ENCODE results near the gene CHCHD3.

The CHCHD3 gene

DNA sequence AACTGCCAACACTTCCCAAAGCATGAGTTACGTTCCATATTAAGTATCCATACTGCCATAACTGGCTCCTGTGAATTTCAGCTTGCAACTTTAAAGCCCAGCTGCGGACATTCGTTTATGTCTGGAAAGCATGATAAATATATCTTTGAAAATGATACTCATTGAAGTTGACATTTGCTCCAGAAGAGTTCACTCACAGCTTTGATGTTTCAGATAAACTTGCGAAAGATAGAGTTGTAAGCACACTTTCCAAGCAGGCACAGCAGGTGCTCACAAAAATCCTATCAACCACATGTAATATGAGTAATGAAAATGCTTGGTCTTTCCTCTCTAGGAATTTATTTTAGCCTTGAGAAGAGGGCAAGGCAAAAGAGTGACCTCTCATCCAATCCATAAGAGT is 4.5 kb downstream of the CHCHD3 start:
- no peak for DNase-seq (ENCODE audit: low read depth)

DNA sequence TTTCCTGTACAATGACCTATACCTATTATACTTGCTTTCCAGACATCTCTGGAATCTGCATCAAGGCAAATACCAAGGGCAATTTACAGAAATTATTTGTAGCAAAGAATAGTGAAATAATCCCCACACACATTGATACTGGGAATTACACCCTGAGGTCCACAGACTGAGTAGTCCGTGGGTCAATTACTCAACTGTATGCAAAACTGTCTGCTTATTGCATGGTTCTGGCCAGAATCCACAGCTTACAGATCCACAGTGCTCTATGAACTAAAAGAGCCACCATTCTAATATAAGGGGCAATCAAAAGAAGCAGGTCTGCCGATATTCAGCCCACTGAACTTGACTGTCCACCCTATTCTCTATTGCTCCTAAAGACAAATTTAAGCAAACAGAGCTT is 5.7 kb downstream of the CHCHD3 start:
- no peak for DNase-seq (ENCODE audit: low read depth)

DNA sequence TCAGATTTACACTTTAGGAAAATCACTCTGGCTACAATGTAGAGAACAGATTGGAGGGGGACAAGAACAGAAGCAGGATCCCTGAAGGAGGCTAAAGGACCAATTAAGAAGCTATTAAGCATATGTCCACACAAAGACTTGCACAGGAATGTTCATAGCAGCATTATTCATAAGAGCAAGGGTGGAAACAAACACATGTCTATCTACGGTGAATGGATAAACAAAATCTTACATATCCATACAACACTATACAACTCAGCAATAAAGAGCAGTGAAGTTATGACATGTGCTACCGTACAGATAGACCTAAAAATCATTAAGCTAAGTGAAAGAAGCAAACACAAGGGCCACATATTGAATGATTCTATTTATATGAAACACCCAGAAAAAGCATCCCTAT is 10.4 kb downstream of the CHCHD3 start:
- no peak for DNase-seq (ENCODE audit: low read depth)

DNA sequence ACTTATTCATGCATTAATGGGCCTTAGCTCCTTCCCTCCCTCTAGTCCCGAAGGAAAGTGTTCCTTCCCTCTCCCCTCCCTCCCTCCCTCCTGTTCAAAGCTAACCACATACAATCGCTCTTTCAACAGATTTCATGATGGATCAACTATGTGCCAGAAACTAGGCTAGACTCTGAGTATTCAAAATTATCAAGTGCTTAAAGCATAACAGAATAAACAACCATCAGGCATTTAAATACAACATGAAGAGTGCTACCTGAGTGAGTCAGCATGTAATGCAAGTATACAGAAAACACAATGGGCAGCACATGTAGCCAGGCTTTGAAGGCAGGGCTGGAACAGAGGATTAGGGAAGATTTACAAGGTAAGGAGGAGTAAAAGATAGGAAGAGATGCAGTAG is 11.3 kb downstream of the CHCHD3 start:
- no peak for DNase-seq (ENCODE audit: low read depth)

DNA sequence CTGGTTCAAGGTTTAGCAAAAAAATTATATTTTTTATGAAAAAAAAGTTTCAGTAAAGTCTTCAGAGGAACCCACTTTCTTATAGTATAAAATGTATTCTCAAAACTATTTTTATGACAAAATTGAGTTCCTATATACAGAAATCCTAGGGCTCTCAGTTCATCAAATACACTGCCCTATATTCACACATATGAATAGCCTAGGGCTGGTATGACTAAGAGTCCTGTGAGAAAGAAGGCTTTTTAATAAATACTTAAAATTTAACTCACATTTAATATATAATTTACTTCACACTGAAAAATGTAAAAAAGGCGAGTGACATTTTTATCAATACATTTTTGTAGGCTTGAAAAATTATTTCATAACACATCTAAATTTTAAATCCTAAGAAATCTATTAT is 16.6 kb downstream of the CHCHD3 start:
- no peak for DNase-seq (ENCODE audit: low read depth)

DNA sequence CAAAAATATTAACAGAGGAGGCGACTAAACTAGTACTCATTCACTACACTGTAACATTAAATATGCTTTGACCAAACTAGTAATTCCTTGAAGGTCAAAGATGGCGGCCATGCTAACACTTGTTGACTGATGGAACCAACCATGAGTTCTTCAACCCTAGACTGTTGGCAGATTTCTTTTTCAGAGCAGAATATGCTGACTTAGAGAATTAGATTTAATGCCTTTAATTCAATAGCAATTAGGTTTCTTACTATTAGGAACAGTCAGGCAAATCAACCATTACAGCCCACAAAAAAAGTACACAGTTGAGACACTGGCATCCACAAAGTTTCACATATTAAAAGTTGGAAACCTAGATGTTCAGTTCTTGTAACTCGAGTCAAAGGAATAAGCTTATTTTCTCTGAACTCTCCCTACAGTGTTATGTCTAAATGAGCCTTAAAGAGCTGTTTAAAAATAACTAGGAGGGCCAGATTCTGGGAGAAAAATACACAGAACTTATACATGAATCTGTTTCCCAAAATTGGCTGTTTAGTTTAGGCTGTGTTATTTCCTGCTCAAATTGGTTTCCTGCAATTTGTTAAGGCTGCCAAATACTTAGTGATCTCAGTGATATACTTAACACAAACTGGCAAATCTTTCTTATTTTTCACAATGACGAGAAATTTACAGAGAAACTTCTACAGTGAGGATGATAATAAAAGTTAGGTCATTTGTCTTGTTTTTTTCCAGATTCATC is 17.6 kb downstream of the CHCHD3 start:
- DNase-seq (ENCODE audit: low read depth): no peak

DNA sequence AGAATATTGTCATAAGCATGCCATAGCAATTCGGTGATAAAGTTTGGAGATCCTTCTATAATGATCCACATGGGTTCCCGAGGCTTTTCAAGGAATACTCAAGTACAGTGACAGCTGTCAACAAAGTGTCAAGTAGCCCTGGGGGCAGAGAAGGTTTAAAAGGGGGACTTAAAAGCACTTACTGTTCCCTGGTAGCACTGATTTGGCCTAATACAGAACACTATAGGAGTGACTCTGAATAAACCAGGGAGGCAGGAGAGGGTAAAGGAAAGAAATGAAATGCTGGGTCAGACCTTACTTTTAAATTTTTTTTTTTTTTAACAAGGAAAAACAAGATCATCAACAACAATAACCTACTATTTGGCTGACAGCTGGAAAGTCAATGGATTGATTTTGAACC is 20.1 kb downstream of the CHCHD3 start:
- no peak for DNase-seq (ENCODE audit: low read depth)

DNA sequence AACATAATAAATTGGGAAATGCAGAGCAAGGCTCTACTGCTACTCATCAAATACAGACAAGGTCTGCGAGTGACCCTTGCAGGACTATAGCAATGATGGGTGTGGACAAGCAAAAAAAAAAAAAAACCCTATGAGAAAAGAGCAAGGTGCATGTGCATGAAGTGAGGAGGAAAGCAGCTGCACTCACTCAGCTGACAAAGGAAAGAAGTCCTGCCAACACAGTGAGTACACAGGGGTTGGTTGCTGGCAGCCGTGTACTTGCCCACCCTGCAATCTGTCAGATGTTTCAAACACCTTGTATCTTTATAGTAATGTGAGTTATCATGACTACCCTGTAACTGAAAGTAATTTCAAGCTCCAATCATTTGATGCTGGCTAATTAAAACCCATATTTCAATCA is 20.5 kb downstream of the CHCHD3 start:
- DNase-seq (ENCODE audit: low read depth): no peak

DNA sequence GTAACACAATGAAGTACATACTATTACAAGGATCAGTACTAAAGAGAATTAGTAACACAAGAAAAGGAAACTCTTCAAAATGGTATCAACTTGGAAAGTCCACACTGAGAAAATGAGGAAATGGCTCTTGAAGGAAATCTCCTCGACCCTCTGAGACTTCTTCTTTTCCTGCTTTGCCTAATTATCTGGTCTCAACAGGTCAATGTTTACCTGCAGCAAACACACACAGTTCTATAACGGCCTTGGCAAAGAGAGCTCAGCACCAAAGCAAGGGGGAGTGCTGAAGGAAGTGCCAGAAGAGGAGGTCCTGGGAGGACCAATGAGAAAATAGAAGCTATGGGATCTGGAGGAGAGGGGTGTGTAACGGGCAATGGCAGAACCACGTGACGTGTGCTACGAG is 21.9 kb downstream of the CHCHD3 start:
- DNase-seq (ENCODE audit: low read depth): no peak

DNA sequence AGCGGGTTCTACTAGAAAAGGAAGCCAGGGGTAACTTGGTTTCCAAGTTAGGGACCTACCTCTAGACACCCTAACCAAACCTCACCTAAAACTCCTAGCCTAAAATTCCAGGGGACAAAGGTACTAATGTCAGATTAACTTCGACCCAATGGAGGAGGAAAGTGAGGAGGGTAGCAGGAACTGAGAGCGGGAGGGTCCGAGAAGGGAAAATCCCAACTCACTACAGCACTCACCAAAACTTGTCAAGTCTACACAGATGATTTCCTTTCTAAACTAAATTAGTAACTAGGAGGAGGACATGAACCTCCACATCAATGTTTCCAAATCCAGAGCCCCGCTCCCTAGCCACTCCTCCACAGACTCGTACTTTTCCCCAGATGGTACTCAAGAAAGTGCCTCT is 22.6 kb downstream of the CHCHD3 start:
- no peak for DNase-seq (ENCODE audit: low read depth)

DNA sequence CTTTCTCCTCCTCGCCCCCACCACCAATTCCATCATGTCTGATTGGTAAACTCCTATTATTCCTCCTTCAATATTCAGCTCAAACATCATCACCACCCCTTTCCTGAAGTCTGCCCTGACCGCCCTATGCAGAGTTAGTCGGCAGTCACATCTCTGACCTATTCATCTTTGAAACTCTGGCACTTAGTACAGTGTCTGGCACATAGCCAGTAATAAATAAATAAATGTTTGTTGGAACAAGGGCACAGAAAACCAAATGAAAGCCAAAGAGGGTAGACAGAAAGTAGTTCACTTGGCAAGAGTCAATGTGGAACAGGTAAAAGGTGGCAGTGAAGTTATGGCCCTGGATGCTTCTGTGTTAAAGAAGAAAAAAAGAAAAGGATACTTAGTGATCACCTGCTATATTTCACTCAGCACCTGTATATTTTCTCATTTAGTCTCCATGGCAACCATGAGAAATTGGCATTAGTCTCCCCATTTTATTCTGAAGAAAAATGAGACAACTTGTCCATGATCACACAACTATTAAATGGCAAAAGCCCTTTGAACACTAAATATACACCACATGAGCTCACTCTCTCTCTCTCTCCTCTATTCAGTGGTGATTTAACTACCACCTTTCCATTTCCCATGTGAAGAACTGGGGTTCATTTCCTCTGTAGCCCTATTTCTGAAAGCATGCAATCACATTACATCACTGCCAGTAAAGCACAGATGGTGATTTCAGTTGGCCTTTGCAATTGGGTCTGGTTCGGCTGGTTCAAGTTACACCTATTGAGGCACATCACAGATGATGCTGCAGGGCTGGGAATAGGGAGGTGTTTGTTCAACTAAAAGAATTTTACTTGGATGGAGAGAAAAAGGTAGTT is 25.3 kb downstream of the CHCHD3 start:
- DNase-seq (ENCODE audit: low read depth): no peak

DNA sequence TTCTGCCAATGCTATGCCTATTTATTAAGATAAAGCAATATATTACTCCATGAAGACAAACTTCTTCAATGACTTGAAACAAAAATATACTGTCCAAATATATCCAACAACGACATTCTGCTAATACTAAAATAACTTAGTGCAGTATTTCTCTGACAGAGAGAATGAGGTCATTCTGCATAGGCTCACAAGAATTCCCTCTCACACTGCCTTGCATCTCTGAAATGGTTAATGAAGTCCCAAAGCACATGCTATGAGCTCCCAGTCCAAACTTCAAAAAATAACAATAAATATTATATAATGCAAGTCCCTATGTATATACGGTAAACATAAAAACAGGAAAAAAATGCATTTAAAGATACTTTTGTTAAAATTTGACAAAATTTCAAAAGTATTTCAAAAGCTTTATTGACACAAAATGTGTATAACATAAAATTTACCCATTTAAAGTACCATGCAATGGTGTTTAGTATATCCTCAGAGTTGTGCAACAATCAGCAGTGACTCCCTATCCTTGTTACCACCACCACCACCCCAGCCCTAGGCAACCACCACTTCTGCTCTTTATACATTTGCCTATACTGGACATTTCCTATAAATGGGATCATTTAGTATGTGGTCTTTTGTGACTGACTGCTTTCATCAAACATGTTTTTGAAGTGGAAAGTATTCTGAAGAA is 27.6 kb downstream of the CHCHD3 start:
- no peak for DNase-seq (ENCODE audit: low read depth)

DNA sequence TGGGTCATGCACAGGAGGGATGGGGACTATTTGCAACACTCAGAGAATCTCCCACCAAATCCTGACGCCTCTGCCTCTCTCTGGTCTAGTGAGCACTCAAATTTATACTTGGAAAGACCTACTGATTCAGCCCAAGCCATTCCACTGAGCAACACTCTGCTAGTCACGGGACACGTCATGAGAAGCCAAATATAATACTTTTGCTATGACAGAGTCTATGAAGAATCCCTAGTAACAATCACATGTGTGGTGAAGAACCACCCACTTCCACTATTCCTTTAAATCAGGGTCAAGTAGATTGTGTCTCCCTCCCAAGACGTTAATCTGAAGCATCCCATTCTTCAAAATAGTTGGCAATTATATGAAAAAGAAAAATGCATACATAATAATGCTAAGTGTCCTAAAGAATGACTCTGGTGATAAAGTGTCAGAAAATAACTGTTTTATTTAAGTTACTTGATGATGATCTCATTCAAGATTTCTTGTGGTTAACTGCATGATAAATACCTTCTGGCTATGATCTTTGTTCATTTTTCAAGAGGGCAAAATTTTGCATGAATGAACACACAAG is 28.5 kb downstream of the CHCHD3 start:
- no peak for DNase-seq (ENCODE audit: low read depth)

DNA sequence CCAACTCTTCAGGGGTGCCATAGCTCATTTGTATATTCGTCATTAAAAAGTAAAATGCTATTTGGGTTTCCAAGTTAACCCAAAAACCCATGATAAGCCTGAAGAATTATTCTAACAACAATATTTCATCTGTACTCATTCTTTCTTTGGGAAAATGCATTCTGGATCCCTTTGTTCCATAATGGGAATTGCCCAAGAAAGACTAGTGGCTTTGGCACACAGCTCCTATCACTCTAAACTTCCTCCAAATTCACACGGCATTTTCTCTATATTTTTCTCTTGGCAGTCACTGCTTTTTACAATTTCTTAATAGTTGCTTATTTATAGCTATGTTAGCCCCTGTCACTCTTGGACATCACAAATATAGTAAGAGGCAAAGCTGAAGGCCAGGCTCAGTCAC is 29.1 kb downstream of the CHCHD3 start:
- no peak for DNase-seq (ENCODE audit: low read depth)

DNA sequence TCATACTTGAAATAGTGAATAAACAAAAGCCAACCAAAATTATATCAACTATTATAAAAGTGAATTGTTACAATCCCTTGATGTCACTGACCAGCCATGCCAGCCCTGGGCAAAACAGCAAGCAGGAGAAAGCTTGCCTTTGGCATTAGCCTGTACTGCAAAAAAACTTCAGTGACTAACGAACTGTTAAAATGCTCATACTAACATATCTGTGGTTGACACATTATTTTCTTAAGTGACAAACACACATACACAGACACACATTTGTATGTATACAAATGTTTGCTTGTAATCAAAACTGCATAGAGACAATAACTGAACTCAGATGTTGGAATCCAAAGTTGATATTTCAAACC is 29.5 kb downstream of the CHCHD3 start:
- DNase-seq (ENCODE audit: low read depth): no peak

DNA sequence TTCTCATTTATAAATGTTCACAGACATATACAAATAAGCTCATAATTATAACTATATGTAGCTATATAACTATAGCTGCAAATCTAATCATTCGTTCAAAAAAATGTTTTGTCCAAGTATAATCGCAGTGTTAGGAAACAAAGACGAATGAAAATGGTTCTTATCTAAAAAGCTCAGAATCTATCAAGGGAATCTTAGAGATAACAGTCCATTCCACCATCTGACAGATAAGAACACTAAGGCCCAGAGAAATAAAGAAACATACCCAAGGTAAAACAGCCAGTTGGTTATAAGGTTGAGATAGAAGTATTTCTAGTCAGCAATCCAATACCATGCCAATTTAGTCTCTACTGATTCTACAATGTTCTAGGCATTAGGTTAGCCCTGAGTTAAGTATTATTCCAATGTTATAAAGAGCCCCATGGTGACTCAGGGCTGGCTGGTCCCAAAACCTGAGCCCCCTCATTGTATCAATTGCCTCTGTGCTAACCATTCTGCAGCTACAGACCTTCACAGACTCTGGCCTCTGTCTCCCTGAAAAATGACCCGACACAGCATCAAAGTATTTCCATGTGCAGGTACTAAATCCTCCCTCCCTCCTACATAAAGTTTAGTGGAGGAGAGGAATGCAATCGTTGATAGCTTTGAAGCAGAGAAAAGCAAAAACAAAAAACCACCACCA is 30.0 kb downstream of the CHCHD3 start:
- no peak for DNase-seq (ENCODE audit: low read depth)

DNA sequence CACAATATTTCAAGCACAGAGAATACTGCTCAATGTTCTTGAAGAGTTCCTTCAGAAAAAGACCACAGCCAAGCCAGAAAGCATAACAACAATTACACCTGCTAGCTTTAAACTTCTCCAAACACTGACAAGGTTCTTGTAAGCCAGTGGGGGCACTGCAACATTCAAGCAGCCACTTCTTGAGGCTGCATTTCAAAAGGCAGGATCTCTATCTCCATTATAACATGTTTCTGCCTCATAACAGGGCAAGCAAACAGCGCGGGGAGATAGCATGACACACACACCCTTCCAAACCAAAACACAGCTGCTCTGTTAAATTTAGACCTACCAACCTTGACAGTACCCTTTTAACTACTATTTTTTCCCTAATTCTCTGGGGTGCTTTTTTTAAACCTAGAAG is 30.8 kb downstream of the CHCHD3 start:
- no peak for DNase-seq (ENCODE audit: low read depth)

DNA sequence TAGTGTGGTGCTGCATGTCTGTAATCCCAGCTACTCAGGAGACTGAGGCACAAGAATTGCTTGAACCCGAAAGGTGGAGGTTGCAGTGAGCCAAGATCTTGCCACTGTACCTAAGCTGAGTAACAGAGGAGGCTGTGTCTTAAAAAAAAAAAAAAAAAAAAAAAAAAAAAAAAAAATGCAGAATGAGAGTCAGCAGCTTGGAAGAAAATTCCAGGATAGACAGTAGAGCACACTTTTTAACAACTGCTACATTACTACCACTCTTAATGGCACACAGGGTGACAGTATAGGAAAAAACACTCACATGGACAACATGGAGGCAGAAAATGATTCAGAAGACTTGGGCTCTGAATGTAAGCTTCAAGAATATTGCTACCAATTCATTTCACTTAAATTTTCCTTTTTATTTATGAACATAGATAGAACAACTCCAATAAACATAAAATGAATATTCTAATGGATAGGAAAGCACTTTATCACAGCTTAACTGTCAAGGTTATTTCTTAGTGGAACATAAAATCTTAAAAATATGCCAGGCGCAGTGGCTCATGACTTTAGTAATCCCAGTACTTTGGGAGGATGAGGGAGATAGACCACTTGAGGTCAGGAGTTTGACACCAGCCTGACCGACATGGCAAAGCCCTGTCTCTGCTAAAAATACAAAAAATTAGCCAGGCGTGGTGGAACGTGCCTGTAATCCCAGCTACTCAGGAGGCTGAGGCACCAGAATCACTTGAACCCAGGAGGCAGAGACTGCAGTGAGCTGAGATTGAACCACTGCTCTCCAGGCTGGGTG is 31.5 kb downstream of the CHCHD3 start:
- no peak for DNase-seq (ENCODE audit: low read depth)

DNA sequence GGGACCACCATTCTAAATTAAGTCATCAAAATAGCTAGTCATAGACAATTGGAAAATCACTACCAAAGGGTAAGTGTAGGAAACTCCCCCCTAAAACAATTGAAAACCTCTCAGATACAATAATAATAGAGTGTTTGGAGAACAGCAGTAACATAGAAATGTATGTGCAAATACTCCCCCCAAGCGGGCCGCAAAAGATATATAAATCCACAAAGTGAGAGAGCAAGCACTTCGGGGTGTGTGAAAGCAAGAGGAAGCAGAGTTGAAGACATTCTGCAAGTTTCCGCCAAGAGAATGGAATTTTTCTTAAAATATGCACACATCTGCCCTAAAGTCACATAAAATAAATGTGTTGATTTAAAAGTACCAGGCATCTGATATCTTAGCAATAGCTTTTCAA is 33.3 kb downstream of the CHCHD3 start:
- no peak for DNase-seq (ENCODE audit: low read depth)

DNA sequence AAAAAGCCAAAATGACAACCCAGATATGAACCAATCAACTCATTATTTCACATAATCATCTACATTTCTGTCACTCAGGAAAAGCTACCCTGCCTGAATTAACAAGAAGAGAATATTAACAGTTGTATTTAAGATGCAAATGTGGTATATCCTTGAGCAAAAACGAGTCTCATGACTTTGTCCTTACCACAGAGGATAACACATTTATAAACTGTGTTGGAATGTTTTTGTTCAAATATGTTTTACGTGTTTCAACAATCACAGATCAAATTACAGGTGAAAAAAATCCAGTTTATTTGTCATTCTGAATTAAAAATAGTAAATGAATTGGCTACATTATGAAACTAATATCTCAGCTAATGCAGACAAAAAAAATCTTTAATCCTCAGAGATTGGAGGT is 34.6 kb downstream of the CHCHD3 start:
- no peak for DNase-seq (ENCODE audit: low read depth)

DNA sequence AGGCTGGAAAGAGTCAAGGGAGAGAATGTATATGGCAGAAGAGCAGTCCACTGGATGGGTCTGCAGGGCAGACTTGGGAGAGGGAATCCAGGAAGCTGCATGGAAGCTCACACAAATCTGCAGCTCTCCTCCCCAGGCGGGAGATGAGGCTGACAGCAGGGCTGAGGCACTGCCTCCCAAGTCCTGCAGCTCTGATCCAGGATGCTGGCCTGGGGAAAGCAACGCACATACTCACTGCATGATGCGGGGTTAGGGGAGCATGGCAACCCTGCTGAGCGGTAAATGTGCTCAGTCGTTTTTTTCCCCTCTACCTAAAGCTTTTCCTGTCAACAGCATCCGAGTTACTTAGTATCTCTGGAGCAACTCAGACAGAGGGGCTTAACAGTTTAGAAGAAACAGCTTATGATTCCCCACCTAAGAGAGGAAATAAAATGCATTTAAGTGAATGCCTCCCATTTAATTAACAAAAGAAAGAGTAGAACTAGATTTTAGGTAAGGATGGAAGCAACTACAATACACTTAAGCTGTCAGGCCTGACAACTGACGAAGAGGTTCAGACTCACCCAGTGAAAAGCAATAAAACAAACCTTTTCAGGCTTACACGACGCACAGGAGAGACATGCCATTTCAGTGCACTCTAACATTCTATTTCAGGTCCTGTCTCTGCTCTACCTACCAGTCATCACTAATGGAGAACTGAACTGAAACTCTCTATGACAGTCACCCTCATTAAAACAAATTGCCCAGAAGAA is 37.0 kb downstream of the CHCHD3 start:
- no peak for DNase-seq (ENCODE audit: low read depth)

All from activated T-helper 9 cell treated with anti-CD3 and anti-CD28 coated beads, Interleukin-2, amount 50 U/mL, for 16 hours (primary cell).